ENCODE results near the gene TAGLN3. TPM values are rescaled to one million over a fixed set of nuclear protein-coding genes. Genes with fewer than 3 reads are reported as not detected.
"Not testable (repeated sequence)": the region's sequence is repeated elsewhere in the genome, so short reads cannot be mapped to it uniquely, and the experiment has no call there.

The TAGLN3 gene
- total and polyA plus RNA-seq, 7 donors = 0.21 to 0.66 TPM; not detected in 5

DNA sequence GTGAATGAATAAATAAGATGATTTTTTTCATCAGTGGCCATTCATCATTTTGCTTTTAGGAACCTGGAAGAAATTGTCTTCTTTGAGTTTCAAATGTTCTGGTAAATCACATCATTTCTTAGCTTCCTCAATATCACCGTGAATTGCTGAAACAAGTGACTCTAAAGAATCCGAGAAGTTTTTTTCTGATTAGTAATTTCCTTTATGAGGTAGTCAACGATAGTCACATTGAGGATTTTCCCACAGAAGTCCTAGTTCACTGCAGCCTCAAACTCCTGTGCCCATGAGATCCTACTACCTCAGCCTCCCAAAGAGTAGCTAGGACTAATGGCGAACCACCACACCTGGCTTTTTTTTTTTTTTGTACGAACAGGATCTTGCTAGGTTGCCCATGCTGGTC is 32.2 kb downstream of the TAGLN3 start:
- no peak for ATAC-seq
- intact Hi-C loops (cut with DNase I) = no loop called here
- Histone ChIP-seq H3K4me3 (no peak overlapping the region), H3K27ac (no peak overlapping the region), H3K4me1 (no peaks in the 10 kb centered on the region), H3K27me3 (ENCODE audit: insufficient read depth in 3 of 3, low read length in 2 of 3) (no peaks in the 10 kb centered on the region), H3K36me3 (ENCODE audit: insufficient read depth in 1 of 2, low read depth in 1 of 2) (no peaks in the 10 kb centered on the region), H3K9me3 (no peaks in the 10 kb centered on the region)
- WGBS, 3 donors = 91 to 95% (median 92%) methylated on average over 5 of the region's 5 CpGs
- TF ChIP-seq, protein P1, sequence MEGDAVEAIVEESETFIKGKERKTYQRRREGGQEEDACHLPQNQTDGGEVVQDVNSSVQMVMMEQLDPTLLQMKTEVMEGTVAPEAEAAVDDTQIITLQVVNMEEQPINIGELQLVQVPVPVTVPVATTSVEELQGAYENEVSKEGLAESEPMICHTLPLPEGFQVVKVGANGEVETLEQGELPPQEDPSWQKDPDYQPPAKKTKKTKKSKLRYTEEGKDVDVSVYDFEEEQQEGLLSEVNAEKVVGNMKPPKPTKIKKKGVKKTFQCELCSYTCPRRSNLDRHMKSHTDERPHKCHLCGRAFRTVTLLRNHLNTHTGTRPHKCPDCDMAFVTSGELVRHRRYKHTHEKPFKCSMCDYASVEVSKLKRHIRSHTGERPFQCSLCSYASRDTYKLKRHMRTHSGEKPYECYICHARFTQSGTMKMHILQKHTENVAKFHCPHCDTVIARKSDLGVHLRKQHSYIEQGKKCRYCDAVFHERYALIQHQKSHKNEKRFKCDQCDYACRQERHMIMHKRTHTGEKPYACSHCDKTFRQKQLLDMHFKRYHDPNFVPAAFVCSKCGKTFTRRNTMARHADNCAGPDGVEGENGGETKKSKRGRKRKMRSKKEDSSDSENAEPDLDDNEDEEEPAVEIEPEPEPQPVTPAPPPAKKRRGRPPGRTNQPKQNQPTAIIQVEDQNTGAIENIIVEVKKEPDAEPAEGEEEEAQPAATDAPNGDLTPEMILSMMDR (IDR thresholded peaks at IDR 0.05) = no peak
- no peak for DNase-seq

- ATAC-seq = no peak
- intact Hi-C loops (cut with DNase I) = no loop called here
- WGBS, 3 donors = 53 to 80% (median 70%) methylated on average over 5 of the region's 5 CpGs
- Histone ChIP-seq H3K4me3 (no peak overlapping the region), H3K27ac (no peak overlapping the region), H3K4me1 (no peaks in the 10 kb centered on the region), H3K27me3 (ENCODE audit: insufficient read depth in 3 of 3, low read length in 2 of 3) (no peaks in the 10 kb centered on the region), H3K36me3 (ENCODE audit: insufficient read depth in 1 of 2, low read depth in 1 of 2) (no peaks in the 10 kb centered on the region), H3K9me3 (no peaks in the 10 kb centered on the region)
- TF ChIP-seq, protein P1 (IDR thresholded peaks at IDR 0.05) = no peak
- no peak for DNase-seq
Measured at GRCh38 chr3:112032098-112032731, 33.5 kb downstream of the TAGLN3 start.

GRCh38 chr3:112034436-112034835 is 35.7 kb downstream of the TAGLN3 start, which contains the start of gene TMPRSS7:
TSS of gene TMPRSS7 (plus strand) at chr3:112034736. CDS start at chr3:112034846, 110 bp downstream.
- Histone ChIP-seq H3K4me1 (no peaks in the 10 kb centered on the region), H3K9me3 (no peaks in the 10 kb centered on the region), H3K27ac (no peak within 1 kb of the TSS), H3K4me3 (no peak within 1 kb of the TSS), H3K27me3 (ENCODE audit: insufficient read depth in 3 of 3, low read length in 2 of 3) (no peaks in the 10 kb centered on the region), H3K36me3 (ENCODE audit: insufficient read depth in 1 of 2, low read depth in 1 of 2) (no peaks in the 10 kb centered on the region)
- TF ChIP-seq, protein P1 (IDR thresholded peaks at IDR 0.05) = no peak
- ATAC-seq = no peak
- 78 to 87% (median 86%) methylated on average over 4 of the region's 4 CpGs for WGBS, 3 donors
- no peak for DNase-seq
- intact Hi-C loops (cut with DNase I) = no loop called here

DNA sequence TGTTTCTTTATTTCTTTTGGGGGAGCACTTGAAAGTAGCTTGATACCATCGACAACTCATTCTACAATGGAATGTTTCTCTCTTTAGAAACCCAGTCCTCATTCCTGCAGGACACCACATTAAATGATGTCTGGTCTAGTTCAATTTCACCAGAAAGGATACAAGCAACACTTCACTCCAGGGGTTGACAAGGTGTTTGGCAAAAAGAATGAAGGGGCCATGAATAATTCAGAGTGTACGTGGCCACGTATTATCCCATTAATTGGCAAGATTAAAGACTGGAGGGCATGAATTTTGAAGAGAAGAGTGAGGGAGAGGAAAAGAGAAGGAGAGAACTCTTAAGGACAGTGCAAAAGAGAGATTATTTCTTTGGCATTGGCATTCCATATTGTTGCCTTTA is 36.5 kb downstream of the TAGLN3 start:
- Histone ChIP-seq H3K27ac (no peak overlapping the region), H3K4me1 (no peaks in the 10 kb centered on the region), H3K36me3 (ENCODE audit: insufficient read depth in 1 of 2, low read depth in 1 of 2) (no peaks in the 10 kb centered on the region), H3K27me3 (ENCODE audit: insufficient read depth in 3 of 3, low read length in 2 of 3) (no peaks in the 10 kb centered on the region), H3K9me3 (no peaks in the 10 kb centered on the region), H3K4me3 (no peak overlapping the region)
- TF ChIP-seq, protein P1 (IDR thresholded peaks at IDR 0.05) = no peak
- ATAC-seq = no peak
- WGBS, 3 donors = 64 to 79% (median 74%) methylated on average over 3 of the region's 3 CpGs
- DNase-seq = no peak
- intact Hi-C loops (cut with DNase I) = no loop called here

- H3K36me3 ChIP-seq (ENCODE audit: insufficient read depth in 1 of 2, low read depth in 1 of 2); H3K27ac ChIP-seq; H3K4me3 ChIP-seq; intact Hi-C loops (cut with DNase I); H3K4me1 ChIP-seq; DNase-seq; ATAC-seq; H3K9me3 ChIP-seq; H3K27me3 ChIP-seq (ENCODE audit: insufficient read depth in 3 of 3, low read length in 2 of 3): not testable (repeated sequence)
- WGBS, 3 donors = 62 to 70% (median 66%) methylated on average over 4 of the region's 4 CpGs
Measured at GRCh38 chr3:112037194-112037593, 38.5 kb downstream of the TAGLN3 start.
